Mucosa of rectum (tissue), 2 donors: ENCODE measurements around the gene CFLAR.
A peak's percentile ranks its signal among the peaks of the same experiment; 100 is the strongest.

ENCODE experiments used
- H3K27ac ChIP-seq, 2 donors: one replicate each; pipeline ENCODE4 v1.7.0; 2013; ENCODE audit warnings: inconsistent platforms in 2 of 2, low read depth in 2 of 2, low read length in 2 of 2
- H3K27me3 ChIP-seq, 2 donors: one replicate each; pipeline ENCODE4 v1.7.0; 2013; ENCODE audit warnings: low read length in 2 of 2; ENCODE audit not compliant: control insufficient read depth in 2 of 2, insufficient read depth in 2 of 2
- H3K36me3 ChIP-seq, 2 donors: one replicate each; pipeline ENCODE4 v1.7.0; 2013; ENCODE audit warnings: low read length in 2 of 2; ENCODE audit not compliant: control insufficient read depth in 2 of 2, insufficient read depth in 2 of 2
- H3K4me1 ChIP-seq, 2 donors: one replicate each; pipeline ENCODE4 v1.7.0; 2013; ENCODE audit warnings: low read length in 2 of 2, mild to moderate bottlenecking in 1 of 2; ENCODE audit not compliant: control insufficient read depth in 2 of 2, insufficient read depth in 2 of 2
- H3K4me3 ChIP-seq, 2 donors: one replicate each; pipeline ENCODE4 v1.7.0; 2013; ENCODE audit warnings: low read length in 2 of 2
- H3K9ac ChIP-seq, 2 donors: one replicate each; pipeline ENCODE4 v1.7.0; 2013; ENCODE audit warnings: low read length in 2 of 2, low read depth in 1 of 2, mild to moderate bottlenecking in 1 of 2
- H3K9me3 ChIP-seq, 2 donors: one replicate each; pipeline ENCODE4 v1.7.0; 2013; ENCODE audit warnings: low read length in 2 of 2; ENCODE audit not compliant: control insufficient read depth in 2 of 2
- donor health status: healthy.
- donor health status: Normal muscosa, but diverticular disease.

CFLAR gene

DNA sequence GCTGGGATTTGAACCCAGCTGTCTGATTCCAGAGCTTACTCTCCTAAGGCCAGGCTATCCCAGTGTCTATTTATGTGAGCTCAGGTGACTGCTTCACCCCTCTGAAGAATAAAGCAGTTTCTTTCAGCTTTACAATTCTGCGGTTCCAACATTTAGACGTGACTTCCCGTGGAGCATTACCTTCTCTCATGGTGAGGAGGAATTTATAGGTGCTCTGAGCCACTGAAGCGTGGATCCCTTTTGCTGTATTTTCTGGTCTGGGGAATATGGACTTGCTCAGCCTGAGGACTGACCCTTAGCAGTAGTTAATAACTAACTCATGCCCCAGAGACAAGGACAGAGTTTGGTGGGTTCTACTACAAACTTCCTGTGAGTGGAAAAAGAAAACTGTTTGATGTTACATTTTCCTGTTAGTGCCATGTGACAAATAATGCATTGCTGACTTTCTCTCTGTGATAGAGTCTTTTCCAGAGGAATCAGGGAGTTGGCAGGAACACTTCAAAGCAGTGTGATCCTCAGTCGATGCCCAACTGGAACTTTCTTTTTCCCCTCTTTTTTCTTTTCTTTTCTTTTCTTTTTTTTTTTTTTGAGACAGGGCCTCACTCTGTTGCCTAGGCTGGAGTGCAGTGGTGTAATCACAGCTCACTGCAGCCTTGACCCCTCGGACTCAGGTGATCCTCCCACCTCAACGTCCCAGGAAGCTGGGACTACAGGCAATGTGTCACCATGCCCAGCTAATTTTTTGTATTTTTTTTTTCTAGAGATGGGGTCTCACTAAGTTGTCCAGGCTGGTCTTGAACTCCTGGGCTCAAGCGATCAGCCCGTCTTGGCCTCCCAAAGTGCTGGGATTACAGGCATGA is 88.9 kb downstream of the CFLAR start:
- H3K4me3 ChIP-seq, result no peak overlapping the region
- H3K27ac ChIP-seq, result no peak overlapping the region
- no peaks in the 10 kb centered on the region for H3K9me3 ChIP-seq
- H3K4me1 ChIP-seq, result peaks cover 0 to 3% of the 10 kb centered on the region in 2 donors
- no peak overlapping the region for H3K9ac ChIP-seq
- peaks cover 27 to 29% of the 10 kb centered on the region in 2 donors for H3K36me3 ChIP-seq
- no peaks in the 10 kb centered on the region for H3K27me3 ChIP-seq

DNA sequence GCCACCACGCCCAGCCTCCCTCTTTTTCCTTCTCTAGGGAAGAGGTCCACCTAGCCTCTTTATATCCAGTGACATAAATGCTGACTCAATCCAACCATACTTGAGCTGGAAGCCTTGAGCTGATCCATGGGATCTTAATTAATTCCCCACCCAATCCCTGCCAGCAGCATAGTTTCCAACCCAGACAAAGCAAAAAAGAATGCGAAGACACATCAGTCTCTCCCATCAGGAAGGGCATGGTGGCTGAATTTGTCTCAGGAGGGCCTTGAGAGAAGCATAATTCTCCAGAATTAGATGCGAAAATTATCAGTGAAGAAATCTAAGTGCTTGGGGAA is 89.5 kb downstream of the CFLAR start:
- Histone ChIP-seq H3K4me1 (peaks cover 0 to 7% of the 10 kb centered on the region in 2 donors), H3K27ac (no peak overlapping the region)

DNA sequence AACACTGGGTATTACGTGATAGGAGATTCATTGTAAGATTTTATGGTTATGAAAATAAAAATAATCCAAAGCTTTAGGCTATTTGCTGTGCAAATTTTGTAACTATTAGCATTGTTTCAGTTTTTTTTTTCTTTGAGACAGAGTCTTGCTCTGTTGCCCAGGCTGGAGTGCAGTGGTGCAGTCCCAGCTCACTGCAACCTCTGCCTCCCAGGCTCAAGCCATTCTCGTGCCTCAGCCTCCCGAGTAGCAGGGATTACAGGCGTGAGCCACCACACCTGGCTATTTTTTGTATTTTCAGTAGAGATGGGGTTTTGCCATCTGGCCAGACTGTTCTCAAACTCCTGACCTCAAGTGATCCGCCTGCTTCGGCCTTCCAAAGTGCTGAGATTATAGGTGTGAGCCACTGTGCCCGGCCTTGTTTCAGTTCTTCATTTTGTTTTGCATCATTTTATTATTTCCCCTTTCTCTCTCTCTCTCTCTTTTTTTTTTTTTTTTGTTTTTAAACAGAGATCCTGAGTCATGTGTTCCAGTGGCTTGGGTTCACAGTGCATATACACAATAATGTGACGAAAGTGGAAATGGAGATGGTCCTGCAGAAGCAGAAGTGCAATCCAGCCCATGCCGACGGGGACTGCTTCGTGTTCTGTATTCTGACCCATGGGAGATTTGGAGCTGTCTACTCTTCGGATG is 92.7 kb downstream of the CFLAR start:
- H3K27ac ChIP-seq, result peak overlapping the region; percentile 23 to 70
- H3K36me3 ChIP-seq, result peaks cover 9 to 23% of the 10 kb centered on the region in 2 donors
- H3K4me3 ChIP-seq, result peak overlapping the region in 1 of 2 donors; percentile 1
- H3K9ac ChIP-seq, result no peak overlapping the region
- no peaks in the 10 kb centered on the region for H3K27me3 ChIP-seq
- H3K4me1 ChIP-seq, result peaks cover 0 to 7% of the 10 kb centered on the region in 2 donors
- no peaks in the 10 kb centered on the region for H3K9me3 ChIP-seq

More for the DNA sequence above, 89.5 kb downstream of the CFLAR start:
- Histone ChIP-seq H3K9me3 (no peaks in the 10 kb centered on the region), H3K9ac (no peak overlapping the region), H3K27me3 (no peaks in the 10 kb centered on the region), H3K4me3 (no peak overlapping the region), H3K36me3 (peaks cover 21 to 29% of the 10 kb centered on the region in 2 donors)

DNA sequence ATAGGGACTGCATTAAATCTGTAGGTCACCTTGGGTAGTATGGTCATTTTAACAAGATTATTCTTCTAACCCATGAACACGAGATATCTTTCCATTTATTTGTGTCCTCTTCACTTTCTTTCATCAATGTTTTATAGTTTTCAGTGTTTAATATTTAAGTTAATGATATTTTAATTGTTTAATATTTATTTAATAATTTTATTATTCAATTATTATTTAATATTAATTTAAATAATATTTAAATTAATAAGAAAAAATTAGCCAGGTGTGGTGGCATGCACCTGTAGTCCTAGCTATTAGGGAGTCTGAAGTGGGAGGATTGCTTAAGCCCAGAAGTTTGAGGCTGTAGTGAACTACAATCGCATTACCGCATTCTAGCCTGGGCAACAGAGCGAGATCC is 100.0 kb downstream of the CFLAR start:
- no peaks in the 10 kb centered on the region for H3K27me3 ChIP-seq
- H3K36me3 ChIP-seq, result peaks cover 11 to 17% of the 10 kb centered on the region in 2 donors
- no peak overlapping the region for H3K27ac ChIP-seq
- no peak overlapping the region for H3K9ac ChIP-seq
- no peaks in the 10 kb centered on the region for H3K9me3 ChIP-seq
- H3K4me1 ChIP-seq, result peaks cover 25 to 29% of the 10 kb centered on the region in 2 donors
- no peak overlapping the region for H3K4me3 ChIP-seq

DNA sequence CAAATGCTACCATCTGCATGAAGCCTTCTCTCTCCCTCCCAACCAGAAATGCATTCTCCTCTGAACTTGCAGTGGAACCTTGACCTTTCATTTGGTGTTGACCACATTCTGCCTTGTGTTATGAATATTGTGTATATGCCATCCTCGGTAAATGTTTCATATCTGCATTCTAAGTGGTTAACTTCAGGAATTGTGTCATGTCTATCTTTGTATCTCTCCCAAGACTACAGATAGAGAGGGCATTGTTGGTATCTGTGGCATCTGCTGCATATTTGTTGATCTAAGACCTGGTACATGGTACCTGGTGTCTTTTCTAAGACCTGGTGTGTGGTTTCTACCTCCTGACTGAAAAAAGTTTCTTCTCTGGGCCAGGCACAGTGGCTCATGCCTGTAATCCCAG is 101.0 kb downstream of the CFLAR start:
- Histone ChIP-seq H3K4me1 (peaks cover 25 to 38% of the 10 kb centered on the region in 2 donors), H3K27ac (no peak overlapping the region), H3K27me3 (no peaks in the 10 kb centered on the region), H3K9me3 (no peaks in the 10 kb centered on the region), H3K36me3 (peaks cover 5 to 14% of the 10 kb centered on the region in 2 donors), H3K4me3 (no peak overlapping the region), H3K9ac (no peak overlapping the region)

DNA sequence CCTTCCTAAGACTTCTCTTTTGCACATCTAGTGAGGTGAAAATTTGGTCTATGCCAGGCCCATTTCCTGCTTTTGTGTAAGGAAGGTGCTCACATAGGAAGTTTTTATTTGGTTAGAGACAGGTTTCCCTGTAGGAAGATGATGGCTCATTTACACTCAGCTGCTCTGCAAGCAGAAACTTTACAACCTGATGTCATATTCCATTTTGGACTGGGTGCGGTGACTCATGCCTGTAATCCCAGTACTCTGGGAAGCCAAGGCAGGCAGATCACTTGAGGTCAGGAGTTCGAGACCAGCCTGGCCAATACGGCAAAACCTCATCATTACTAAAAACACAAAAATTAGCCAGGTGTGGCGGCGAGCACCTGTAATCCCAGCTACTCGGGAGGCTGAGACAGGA is 102.8 kb downstream of the CFLAR start:
- H3K27me3 ChIP-seq, result no peaks in the 10 kb centered on the region
- H3K4me1 ChIP-seq, result peaks cover 25 to 38% of the 10 kb centered on the region in 2 donors
- no peaks in the 10 kb centered on the region for H3K9me3 ChIP-seq
- no peak overlapping the region for H3K4me3 ChIP-seq
- peaks cover 5 to 13% of the 10 kb centered on the region in 2 donors for H3K36me3 ChIP-seq
- H3K9ac ChIP-seq, result peak overlapping the region; percentile 48 to 60
- peak overlapping the region; percentile 84 to 86 for H3K27ac ChIP-seq

DNA sequence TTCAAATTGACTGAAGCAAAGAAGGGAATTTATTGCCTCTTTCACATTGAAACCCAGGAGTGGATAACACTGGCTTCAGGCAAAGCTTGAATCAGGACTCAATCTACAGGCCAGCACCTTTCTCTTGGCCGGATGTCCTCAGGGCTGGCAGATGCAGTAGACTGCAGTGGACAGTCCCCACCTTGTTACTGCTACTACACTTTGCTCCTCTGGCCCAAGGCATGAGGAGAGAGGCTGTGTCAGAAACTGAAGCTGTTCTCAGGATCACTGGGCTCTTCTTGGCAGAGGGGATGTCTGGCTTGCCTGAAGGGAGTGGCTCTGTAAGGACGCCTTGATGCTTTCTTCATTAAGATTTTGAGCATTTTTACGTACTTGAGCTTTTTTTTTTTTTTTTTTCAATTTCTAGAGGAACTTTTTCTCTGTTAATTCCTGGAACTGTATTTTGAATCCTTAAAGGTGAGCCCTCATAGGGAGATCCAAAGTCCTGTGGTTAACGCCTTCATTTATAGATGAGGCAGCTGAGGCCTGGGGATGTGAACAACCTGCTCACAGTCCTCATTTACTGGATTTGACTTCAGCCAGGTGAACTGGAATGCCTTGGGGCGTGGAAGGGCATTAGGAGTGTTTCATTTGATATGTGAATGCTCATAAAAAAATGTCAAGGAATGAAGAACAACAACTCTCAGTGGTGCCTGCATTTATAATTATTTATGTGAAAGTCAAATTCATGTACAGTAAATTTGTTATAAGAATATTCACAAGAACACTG is 103.5 kb downstream of the CFLAR start:
- Histone ChIP-seq H3K27ac (peak overlapping the region; percentile 84 to 86), H3K4me1 (peaks cover 25 to 38% of the 10 kb centered on the region in 2 donors), H3K9ac (peak overlapping the region; percentile 48 to 60), H3K9me3 (no peaks in the 10 kb centered on the region), H3K27me3 (no peaks in the 10 kb centered on the region), H3K4me3 (no peak overlapping the region), H3K36me3 (peaks cover 5 to 11% of the 10 kb centered on the region in 2 donors)

DNA sequence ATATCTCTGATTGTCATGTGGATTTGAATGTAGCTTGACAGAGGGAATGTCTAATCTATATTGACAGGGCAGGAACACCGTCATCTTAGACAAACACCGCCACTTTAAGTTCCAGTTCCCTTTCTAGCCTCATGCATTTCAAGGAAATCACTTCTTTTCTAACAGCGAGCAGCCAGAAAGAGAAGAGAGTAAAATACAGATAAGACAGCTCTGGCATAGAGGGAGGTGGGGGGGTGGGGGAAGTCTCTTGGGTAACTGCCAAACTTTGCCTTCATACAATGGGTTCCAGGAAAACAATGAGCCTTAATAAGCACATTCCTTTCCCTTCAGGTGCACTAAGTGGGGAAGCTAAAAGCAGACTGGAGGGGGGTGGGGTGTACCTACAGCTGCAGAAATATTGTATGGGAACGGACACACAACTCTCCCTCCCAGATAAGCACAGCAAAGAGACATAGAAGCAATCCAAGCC is 104.2 kb downstream of the CFLAR start:
- Histone ChIP-seq H3K27ac (peak overlapping the region; percentile 84 to 86), H3K27me3 (no peaks in the 10 kb centered on the region), H3K36me3 (peaks cover 5 to 11% of the 10 kb centered on the region in 2 donors), H3K9ac (peak overlapping the region in 1 of 2 donors; percentile 49), H3K4me3 (peak overlapping the region in 1 of 2 donors; percentile 43), H3K9me3 (no peaks in the 10 kb centered on the region), H3K4me1 (peaks cover 25 to 38% of the 10 kb centered on the region in 2 donors)

DNA sequence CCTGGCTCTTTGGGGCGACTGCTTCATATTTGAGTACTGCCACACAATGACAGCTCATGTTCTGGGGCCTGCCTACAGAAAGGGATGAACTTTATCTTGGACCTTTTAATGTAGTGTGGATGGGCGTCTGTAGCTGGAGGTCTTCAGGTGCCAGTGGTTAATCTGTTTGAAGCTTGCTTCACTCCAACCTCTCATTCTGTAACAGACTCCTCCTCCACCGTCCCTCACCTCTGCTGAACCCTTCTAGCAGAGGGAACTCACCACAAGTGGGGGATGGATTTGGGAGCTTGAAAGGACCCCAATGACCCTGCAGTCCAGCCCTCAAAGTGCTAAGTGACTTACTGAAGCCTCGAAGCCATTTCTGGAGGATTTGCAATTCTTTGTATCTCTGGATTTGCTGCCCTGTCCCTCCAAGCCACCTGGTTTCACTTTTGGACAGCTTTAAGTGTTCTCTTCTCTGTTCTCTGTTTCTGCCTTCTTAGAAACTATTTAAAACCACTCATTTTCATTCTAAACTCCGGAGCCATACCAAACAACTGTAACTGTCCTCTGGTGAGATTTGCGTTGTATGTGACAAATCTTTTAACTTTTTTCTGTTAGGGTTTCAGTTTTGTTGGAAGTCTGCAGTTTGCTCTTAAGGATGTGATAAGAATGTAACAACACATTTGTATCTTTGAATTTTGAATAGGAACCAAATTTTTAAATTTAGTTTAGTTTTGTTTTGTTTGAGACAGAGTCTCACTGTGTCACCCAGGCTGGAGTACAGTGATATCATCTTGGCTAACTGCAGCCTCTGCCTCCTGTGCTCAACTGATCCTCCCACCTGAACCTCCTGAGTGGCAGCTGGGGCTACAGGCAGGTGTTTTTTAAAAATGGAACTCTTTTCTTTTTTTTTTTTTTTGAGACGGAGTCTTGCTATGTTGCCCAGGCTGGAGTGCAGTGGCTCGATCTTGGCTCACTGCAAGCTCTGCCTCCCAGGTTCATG is 107.4 kb downstream of the CFLAR start:
- H3K9me3 ChIP-seq, result no peaks in the 10 kb centered on the region
- peaks cover 25 to 48% of the 10 kb centered on the region in 2 donors for H3K4me1 ChIP-seq
- H3K9ac ChIP-seq, result no peak overlapping the region
- no peaks in the 10 kb centered on the region for H3K27me3 ChIP-seq
- H3K4me3 ChIP-seq, result no peak overlapping the region
- H3K36me3 ChIP-seq, result no peaks in the 10 kb centered on the region
- H3K27ac ChIP-seq, result peak overlapping the region; percentile 14 to 50
